ENCODE data around the gene MYOD1.

MYOD1 gene

GRCh38 chr11:17744151-17744940, 25.0 kb downstream of the MYOD1 start:
- TF ChIP-seq CTCF (IDR thresholded peaks at IDR 0.05; ENCODE audit: insufficient read depth, missing control alignments): no peak
- FAIRE-seq: no peak
- no peak for DNase-seq (ENCODE audit: insufficient read length, low spot score)

- no peak for TF ChIP-seq CTCF (IDR thresholded peaks at IDR 0.05; ENCODE audit: insufficient read depth, missing control alignments)
- FAIRE-seq: no peak
- DNase-seq (ENCODE audit: insufficient read length, low spot score): no peak
Observed at GRCh38 chr11:17745023-17745772, 25.8 kb downstream of the MYOD1 start.

- no peak for FAIRE-seq
- TF ChIP-seq CTCF (IDR thresholded peaks at IDR 0.05; ENCODE audit: insufficient read depth, missing control alignments): no peak
Observed at GRCh38 chr11:17746096-17746495, 26.7 kb downstream of the MYOD1 start.

GRCh38 chr11:17747131-17747955, 28.0 kb downstream of the MYOD1 start:
- FAIRE-seq: no peak
- no peak for TF ChIP-seq CTCF (IDR thresholded peaks at IDR 0.05; ENCODE audit: insufficient read depth, missing control alignments)
- DNase-seq (ENCODE audit: insufficient read length, low spot score): no peak

More at GRCh38 chr11:17746096-17746495, 26.7 kb downstream of the MYOD1 start:
- DNase-seq (ENCODE audit: insufficient read length, low spot score): no peak

GRCh38 chr11:17748044-17748443, 28.7 kb downstream of the MYOD1 start:
- no peak for DNase-seq (ENCODE audit: insufficient read length, low spot score)
- TF ChIP-seq CTCF (IDR thresholded peaks at IDR 0.05; ENCODE audit: insufficient read depth, missing control alignments): no peak
- FAIRE-seq: no peak

- no peak for FAIRE-seq
- TF ChIP-seq CTCF (IDR thresholded peaks at IDR 0.05; ENCODE audit: insufficient read depth, missing control alignments): no peak
- DNase-seq (ENCODE audit: insufficient read length, low spot score): no peak
Observed at GRCh38 chr11:17748761-17749721, 29.7 kb downstream of the MYOD1 start.
